GM20431 (cell line): Measurements from ENCODE around the gene COX4I1.

ENCODE experiments used
- in situ Hi-C: fragments of 300-500 bp; cut with MseI, MboI; formaldehyde crosslinking; loops from one replicate; pipeline ENCODE4 v1.15.0; 2020; ENCODE audit warnings: low sequenced_read_pairs; ENCODE audit not compliant: unreplicated experiment

The COX4I1 gene

GRCh38 chr16:85765767-85766166, 33.7 kb upstream of the COX4I1 start:
- in situ Hi-C loops, result no loop called here

- in situ Hi-C loops, result no loop called here
These were observed 32.0 kb upstream of the COX4I1 start for GRCh38 chr16:85767531-85767930.

GRCh38 chr16:85768199-85768598, 31.3 kb upstream of the COX4I1 start:
- in situ Hi-C loops, result no loop called here

GRCh38 chr16:85770741-85771140, 28.8 kb upstream of the COX4I1 start:
- in situ Hi-C loops, result no loop called here

- in situ Hi-C loops, result no loop called here
These were observed 26.5 kb upstream of the COX4I1 start for GRCh38 chr16:85773044-85773443.

GRCh38 chr16:85774136-85774535, 25.4 kb upstream of the COX4I1 start:
- in situ Hi-C loops, result no loop called here

- in situ Hi-C loops, result no loop called here
These were observed 24.7 kb upstream of the COX4I1 start for GRCh38 chr16:85774811-85775210.

- in situ Hi-C loops, result no loop called here
These were observed 21.7 kb upstream of the COX4I1 start for GRCh38 chr16:85777583-85778310.

GRCh38 chr16:85778873-85779272, 20.6 kb upstream of the COX4I1 start:
- in situ Hi-C loops, result no loop called here

GRCh38 chr16:85780281-85780680, 19.2 kb upstream of the COX4I1 start:
- in situ Hi-C loops, result no loop called here

- in situ Hi-C loops, result no loop called here
These were observed 18.3 kb upstream of the COX4I1 start for GRCh38 chr16:85781156-85781555.

- in situ Hi-C loops, result no loop called here
These were observed 17.7 kb upstream of the COX4I1 start for GRCh38 chr16:85781695-85782370.

- in situ Hi-C loops, result no loop called here
These were observed 17.0 kb upstream of the COX4I1 start for GRCh38 chr16:85782451-85782850.

- in situ Hi-C loops, result no loop called here
These were observed 16.1 kb upstream of the COX4I1 start for GRCh38 chr16:85783441-85783840.

- in situ Hi-C loops, result no loop called here
These were observed 14.7 kb upstream of the COX4I1 start for GRCh38 chr16:85784813-85785212.

- in situ Hi-C loops, result no loop called here
These were observed 13.6 kb upstream of the COX4I1 start for GRCh38 chr16:85785927-85786326.

GRCh38 chr16:85788819-85789218, 10.7 kb upstream of the COX4I1 start:
- in situ Hi-C loops, result no loop called here

- in situ Hi-C loops, result no loop called here
These were observed 9.7 kb upstream of the COX4I1 start for GRCh38 chr16:85789773-85790172.

- in situ Hi-C loops, result no loop called here
These were observed 5.7 kb upstream of the COX4I1 start for GRCh38 chr16:85793662-85794298.

GRCh38 chr16:85794696-85795095, 4.8 kb upstream of the COX4I1 start:
- in situ Hi-C loops, result no loop called here

GRCh38 chr16:85796152-85796551, 3.3 kb upstream of the COX4I1 start:
- in situ Hi-C loops, result no loop called here
